Measurements from ENCODE around the gene SLC16A3. TPM values are rescaled to one million over a fixed set of nuclear protein-coding genes. Genes with fewer than 3 reads are reported as not detected.

Gene SLC16A3
- total RNA-seq, 1 donor from 2014 or later: 21.1 TPM

DNA sequence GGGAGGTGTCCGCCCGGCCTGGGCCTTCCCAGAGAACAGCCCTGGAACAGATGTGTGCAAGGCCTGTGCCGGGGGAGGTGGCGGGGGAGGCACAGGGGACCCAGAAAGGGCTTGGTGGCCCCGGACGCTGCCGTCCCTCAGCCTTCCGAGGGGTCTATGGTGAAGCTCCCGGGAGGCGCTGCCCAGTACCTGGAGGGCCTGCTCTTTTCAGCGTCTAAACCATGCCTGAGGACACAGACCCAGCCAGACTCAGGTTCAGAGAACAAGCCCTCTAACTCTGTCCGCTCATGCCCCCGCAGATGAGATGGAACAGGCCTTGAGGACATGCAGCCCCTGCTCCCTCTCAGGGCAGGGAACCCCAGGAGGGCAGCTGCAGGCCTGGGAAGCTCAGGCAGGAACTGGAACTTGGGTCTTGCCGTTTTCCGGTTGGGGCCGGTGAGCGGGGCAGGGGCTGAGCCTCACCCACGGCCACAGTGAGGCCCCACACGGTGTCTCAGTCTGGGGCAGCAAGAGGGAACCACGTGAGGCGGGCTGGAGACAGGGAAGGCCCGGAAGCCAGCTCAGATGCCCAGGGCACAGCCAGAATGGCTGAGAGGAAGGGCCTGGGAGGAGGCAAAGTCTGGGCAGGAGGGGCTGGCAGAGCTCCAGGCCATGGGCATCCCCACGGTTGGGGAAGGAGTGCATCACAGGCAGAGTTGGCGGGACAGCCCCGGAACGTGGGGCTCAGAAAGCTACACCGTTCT, 12.5 kb downstream of the SLC16A3 start:
- DNase-seq (ENCODE audit: extremely low spot score in 2 of 2): no peak
- peaks cover 95% of the 10 kb centered on the region for H3K4me1 ChIP-seq
- H3K36me3 ChIP-seq: peaks cover 0 to 31% of the 10 kb centered on the region in 2 donors
- peak overlapping the region in 1 of 2 donors; percentile 20 for H3K4me3 ChIP-seq
- no peaks in the 10 kb centered on the region for H3K27me3 ChIP-seq
- H3K9me3 ChIP-seq: no peaks in the 10 kb centered on the region
- H3K27ac ChIP-seq: peak overlapping the region; percentile 85
- TF ChIP-seq POLR2A (IDR thresholded peaks at IDR 0.05): no peak
- peak; percentile 19 to 72 for TF ChIP-seq POLR2AphosphoS5 (IDR thresholded peaks at IDR 0.05; ENCODE audit: insufficient read depth in 1 of 2, low read depth in 1 of 2)
- TF ChIP-seq, protein P1, sequence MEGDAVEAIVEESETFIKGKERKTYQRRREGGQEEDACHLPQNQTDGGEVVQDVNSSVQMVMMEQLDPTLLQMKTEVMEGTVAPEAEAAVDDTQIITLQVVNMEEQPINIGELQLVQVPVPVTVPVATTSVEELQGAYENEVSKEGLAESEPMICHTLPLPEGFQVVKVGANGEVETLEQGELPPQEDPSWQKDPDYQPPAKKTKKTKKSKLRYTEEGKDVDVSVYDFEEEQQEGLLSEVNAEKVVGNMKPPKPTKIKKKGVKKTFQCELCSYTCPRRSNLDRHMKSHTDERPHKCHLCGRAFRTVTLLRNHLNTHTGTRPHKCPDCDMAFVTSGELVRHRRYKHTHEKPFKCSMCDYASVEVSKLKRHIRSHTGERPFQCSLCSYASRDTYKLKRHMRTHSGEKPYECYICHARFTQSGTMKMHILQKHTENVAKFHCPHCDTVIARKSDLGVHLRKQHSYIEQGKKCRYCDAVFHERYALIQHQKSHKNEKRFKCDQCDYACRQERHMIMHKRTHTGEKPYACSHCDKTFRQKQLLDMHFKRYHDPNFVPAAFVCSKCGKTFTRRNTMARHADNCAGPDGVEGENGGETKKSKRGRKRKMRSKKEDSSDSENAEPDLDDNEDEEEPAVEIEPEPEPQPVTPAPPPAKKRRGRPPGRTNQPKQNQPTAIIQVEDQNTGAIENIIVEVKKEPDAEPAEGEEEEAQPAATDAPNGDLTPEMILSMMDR (IDR thresholded peaks at IDR 0.05): no peak
- intact Hi-C loops (cut with DNase I): no loop called here

DNA sequence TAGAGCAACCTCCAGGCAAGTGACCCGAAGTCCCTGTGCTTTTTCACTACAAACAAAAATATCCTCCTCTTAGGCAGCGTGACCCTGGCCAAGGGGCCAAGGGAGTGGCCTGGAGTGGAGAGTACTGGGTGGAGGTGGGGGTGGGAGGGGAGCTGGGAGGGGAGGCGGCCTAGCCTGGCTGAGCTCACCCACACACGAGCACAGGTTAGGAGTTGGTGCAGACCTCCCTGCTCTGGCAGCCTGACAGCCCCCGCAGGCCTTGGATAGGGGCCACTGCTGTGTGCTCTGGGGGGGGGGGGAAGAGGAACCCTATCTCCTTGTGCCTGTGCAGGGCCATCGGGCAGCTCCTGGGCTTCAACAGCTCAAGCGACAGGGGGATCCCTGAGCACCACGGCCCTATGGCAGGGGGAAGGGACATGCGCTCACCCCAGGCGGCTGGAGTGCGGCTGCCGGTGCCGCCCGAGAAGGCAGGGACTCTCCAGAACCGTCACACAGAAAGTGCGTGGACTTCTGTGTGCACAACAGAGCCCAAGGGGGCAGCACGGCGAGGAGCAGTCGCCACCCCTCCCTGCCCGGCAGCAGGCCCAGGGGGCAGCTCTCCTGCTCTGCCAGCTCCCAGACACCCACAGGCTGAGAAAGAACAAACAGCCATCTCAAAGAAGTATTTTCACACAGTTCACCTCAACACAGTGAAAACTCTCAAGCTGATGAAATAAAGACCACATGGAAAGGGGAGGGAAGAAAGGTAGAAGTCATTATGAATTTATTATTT, 13.3 kb downstream of the SLC16A3 start:
- no peak for DNase-seq (ENCODE audit: extremely low spot score in 2 of 2)

DNA sequence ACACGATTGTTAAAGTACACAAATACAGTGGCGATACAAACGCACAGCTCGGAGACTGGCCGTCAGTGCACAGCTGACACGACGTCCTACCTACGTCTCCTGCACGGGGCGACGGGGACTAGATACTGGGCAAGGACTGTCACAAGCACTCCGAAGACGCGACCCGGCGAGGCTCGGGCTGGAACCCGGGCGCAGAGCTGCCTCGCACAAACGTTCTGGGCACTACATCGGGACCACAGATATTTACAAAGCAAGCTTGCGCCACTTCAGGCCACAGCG, 13.8 kb downstream of the SLC16A3 start:
- Histone ChIP-seq H3K4me3 (no peak overlapping the region), H3K27ac (peak overlapping the region; percentile 85), H3K9me3 (no peaks in the 10 kb centered on the region), H3K27me3 (no peaks in the 10 kb centered on the region), H3K36me3 (peaks cover 0 to 37% of the 10 kb centered on the region in 2 donors), H3K4me1 (peaks cover 95% of the 10 kb centered on the region)
- TF ChIP-seq POLR2A (IDR thresholded peaks at IDR 0.05) (no peak), POLR2AphosphoS5 (IDR thresholded peaks at IDR 0.05; ENCODE audit: insufficient read depth in 1 of 2, low read depth in 1 of 2) (no peak)
- TF ChIP-seq, protein P1 (IDR thresholded peaks at IDR 0.05): no peak
- intact Hi-C loops (cut with DNase I): no loop called here
- no peak for DNase-seq (ENCODE audit: extremely low spot score in 2 of 2)

More for the DNA sequence above, 13.3 kb downstream of the SLC16A3 start:
- peaks cover 95% of the 10 kb centered on the region for H3K4me1 ChIP-seq
- no peaks in the 10 kb centered on the region for H3K9me3 ChIP-seq
- H3K36me3 ChIP-seq: peaks cover 0 to 31% of the 10 kb centered on the region in 2 donors
- H3K27ac ChIP-seq: peak overlapping the region; percentile 85
- TF ChIP-seq POLR2AphosphoS5 (IDR thresholded peaks at IDR 0.05; ENCODE audit: insufficient read depth in 1 of 2, low read depth in 1 of 2): peak; percentile 1 to 11
- TF ChIP-seq, protein P1 (IDR thresholded peaks at IDR 0.05): no peak
- peak overlapping the region in 1 of 2 donors; percentile 20 for H3K4me3 ChIP-seq
- H3K27me3 ChIP-seq: no peaks in the 10 kb centered on the region
- intact Hi-C loops (cut with DNase I): no loop called here

DNA sequence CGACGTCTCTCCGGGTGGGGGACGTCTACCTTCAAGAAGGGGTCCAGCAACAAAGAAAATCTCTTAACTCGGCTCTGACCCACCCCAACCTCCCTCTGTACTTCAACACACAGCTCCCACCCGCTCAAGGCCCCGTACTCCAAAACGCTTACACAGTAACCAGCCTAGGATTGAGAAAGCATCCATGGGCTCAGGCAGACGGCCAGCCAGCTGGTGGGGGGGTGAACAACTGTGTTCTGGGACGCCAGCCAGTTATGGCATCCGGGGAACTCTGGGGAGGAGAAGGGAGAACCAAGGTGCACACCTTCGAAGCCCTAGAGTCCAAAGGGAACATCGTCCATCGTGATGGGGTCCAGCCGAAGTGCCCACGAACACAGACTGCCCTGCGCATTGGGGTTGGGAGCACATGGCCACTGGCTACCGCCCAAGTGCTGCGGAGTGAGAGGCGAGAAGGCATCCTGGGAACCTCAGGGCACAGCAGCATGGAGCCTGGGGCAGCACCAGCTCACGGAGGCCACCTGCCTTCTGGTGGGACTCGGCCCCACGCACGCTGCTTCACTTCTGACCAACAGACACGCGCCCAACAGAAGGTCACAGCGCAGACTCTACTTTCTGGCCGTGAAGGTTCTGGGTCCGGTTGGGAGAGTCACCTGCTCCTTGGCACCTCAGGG, 14.3 kb downstream of the SLC16A3 start:
- Histone ChIP-seq H3K4me1 (peaks cover 95% of the 10 kb centered on the region), H3K27me3 (no peaks in the 10 kb centered on the region), H3K27ac (peak overlapping the region; percentile 85), H3K36me3 (peaks cover 0 to 41% of the 10 kb centered on the region in 2 donors), H3K9me3 (no peaks in the 10 kb centered on the region), H3K4me3 (no peak overlapping the region)
- TF ChIP-seq POLR2A (IDR thresholded peaks at IDR 0.05) (no peak), POLR2AphosphoS5 (IDR thresholded peaks at IDR 0.05; ENCODE audit: insufficient read depth in 1 of 2, low read depth in 1 of 2) (peak in 1 of 2 donors; percentile 71)
- intact Hi-C loops (cut with DNase I): no loop called here
- DNase-seq (ENCODE audit: extremely low spot score in 2 of 2): no peak

DNA sequence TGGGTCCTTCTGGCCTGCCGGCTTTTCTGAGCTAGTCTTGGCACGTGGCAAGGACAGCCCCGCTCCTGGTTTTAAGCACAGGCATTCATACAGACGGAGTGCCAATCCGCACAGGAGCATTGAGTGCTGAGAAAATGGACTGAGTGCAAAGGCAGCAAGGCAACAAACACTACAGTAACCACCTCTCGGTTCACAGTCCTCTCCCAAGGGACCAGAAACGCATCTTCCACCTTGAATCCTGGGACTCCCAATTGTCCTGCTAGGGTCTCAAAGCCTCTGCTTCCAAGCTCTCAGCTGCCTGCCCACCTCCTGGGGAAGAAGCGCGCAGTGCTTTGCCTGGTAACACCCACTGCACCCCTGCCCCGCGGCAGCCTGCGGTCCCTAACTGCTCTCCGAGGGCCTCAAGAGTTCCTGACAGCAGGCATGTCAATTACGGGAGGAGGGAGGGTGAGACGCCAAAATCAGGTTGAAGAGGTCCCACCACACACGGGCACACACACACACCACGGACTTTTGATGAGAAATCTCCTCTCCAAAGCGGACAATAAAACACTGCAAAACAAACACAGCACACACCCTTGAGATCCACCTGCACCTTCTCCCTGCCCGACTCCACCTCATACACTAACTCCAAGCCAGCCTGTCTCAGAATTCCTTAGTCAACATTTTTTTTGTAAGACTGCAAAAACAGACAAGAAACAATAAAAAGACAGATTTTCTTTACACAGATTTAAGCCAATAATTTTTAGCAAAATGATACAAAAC, 15.0 kb downstream of the SLC16A3 start:
- Histone ChIP-seq H3K36me3 (peaks cover 0 to 48% of the 10 kb centered on the region in 2 donors), H3K4me1 (peaks cover 89% of the 10 kb centered on the region), H3K27ac (peak overlapping the region; percentile 85), H3K27me3 (no peaks in the 10 kb centered on the region), H3K9me3 (no peaks in the 10 kb centered on the region), H3K4me3 (no peak overlapping the region)
- intact Hi-C loops (cut with DNase I): loop anchor here (2.0 kb wide), 1 partner anchor 77 kb away; no protein-coding TSS in a partner anchor
- DNase-seq (ENCODE audit: extremely low spot score in 2 of 2): no peak
- TF ChIP-seq, protein P1 (IDR thresholded peaks at IDR 0.05): no peak
- no peak for TF ChIP-seq POLR2A (IDR thresholded peaks at IDR 0.05)
- no peak for TF ChIP-seq POLR2AphosphoS5 (IDR thresholded peaks at IDR 0.05; ENCODE audit: insufficient read depth in 1 of 2, low read depth in 1 of 2)

Data from vagina (tissue), 2 donors.